ENCODE data around the gene NME9.

NME9 gene

DNA sequence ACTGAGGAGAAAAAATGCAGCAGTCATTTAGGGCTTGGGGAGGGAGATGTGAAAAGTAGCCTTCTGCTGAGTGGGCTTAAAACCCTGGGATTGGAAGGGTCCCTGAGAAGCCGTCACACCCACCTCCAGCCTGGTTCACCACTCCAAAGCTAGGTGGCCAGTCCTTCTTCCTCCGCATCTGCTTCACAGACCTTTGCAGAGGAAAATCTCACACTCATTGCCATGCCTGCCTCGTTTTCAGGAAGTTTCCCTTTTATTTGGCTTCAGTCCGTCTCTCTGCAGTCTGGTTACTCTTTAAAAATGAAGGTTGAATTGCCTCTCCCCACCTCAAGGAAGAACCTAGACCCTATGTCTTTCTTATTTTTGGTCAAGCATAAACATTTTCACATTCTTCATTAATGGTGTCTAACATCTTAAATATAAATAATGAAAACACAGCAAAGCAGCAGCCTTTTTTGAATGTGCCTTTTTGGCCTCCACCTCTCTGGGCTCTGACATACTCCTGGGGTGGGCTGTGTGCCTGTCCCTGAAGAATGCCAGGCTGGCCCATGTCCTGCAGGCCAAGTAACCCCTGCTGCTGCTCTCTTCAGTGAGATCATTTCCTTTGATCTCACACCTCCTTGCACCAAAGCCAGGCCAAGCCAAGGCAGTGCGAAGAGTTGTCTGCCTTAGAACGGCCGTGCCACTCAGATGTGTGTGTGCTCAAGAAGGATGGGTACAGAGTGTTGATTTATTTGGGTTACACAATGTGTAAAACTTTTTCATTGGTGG lies 29.7 kb upstream of the NME9 start (continued):
- TF ChIP-seq, protein P1, sequence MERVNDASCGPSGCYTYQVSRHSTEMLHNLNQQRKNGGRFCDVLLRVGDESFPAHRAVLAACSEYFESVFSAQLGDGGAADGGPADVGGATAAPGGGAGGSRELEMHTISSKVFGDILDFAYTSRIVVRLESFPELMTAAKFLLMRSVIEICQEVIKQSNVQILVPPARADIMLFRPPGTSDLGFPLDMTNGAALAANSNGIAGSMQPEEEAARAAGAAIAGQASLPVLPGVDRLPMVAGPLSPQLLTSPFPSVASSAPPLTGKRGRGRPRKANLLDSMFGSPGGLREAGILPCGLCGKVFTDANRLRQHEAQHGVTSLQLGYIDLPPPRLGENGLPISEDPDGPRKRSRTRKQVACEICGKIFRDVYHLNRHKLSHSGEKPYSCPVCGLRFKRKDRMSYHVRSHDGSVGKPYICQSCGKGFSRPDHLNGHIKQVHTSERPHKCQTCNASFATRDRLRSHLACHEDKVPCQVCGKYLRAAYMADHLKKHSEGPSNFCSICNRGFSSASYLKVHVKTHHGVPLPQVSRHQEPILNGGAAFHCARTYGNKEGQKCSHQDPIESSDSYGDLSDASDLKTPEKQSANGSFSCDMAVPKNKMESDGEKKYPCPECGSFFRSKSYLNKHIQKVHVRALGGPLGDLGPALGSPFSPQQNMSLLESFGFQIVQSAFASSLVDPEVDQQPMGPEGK (tag by site-specific recombination; IDR thresholded peaks at IDR 0.05), result no peak
- no peak for TF ChIP-seq REST (tag by site-specific recombination; IDR thresholded peaks at IDR 0.05)
- TF ChIP-seq ZNF174 (tag by site-specific recombination; IDR thresholded peaks at IDR 0.05), result no peak
- no peak for TF ChIP-seq ZSCAN30 (tag by site-specific recombination; IDR thresholded peaks at IDR 0.05)
- TF ChIP-seq ZNF24 (tag by site-specific recombination; IDR thresholded peaks at IDR 0.05), result no peak
- no peak for TF ChIP-seq ZNF544 (tag by site-specific recombination; IDR thresholded peaks at IDR 0.05)
- TF ChIP-seq ZNF585B (tag by site-specific recombination; IDR thresholded peaks at IDR 0.05), result no peak

DNA sequence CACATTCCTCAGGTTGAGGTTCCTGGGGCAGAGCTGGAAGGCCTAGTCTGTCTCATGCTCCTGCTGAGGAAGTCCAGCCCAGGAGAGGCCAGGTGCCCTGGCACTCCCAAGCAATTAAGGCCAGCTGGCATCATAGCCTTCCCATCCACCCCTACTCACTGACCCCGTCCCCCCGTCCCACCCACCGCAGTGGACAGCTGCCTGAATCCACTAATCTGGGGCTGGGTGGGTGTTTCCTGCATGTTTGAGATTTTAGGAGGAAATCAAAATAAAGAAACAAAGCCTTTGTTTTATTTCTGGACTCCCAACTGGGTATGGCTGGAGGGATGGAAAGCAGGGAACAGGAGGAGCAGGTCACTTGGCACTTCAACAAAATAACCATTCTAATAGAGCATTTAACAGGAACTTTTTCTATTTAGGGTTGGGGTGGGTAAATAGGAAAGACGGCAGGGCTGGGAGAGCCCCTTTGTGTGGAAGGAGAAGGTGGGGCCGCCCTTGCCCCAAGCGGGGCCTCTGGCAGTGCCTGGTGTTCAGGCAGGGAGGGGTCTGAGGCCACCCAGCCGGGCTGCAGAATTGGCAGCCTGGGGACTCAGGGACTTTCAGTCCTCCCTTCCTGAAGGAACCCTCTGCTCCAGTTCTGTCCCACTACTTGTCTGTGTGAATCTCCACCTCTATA lies 27.2 kb upstream of the NME9 start:
- H3K9me3 ChIP-seq (ENCODE audit: control insufficient read depth, insufficient read depth, low read depth, low read length), result no peaks in the 10 kb centered on the region
- ChIA-PET CTCF (no interaction called here), POLR2A (no interaction called here)
- peaks cover 0 to 2% of the 10 kb centered on the region in 2 experiments; a peak in 1 of 3 replicates for H3K36me3 ChIP-seq (ENCODE audit: control insufficient read depth in 2 of 2, insufficient read depth in 1 of 2, low read length in 2 of 2)
- TF ChIP-seq ZNF621 (tag by site-specific recombination; IDR thresholded peaks at IDR 0.05) (no peak), ZNF114 (tag by site-specific recombination; IDR thresholded peaks at IDR 0.05) (no peak), RBAK (tag by site-specific recombination; IDR thresholded peaks at IDR 0.05) (no peak), ZNF354C (tag by site-specific recombination; IDR thresholded peaks at IDR 0.05; ENCODE audit: borderline replicate concordance, low read depth) (no peak), ZNF776 (tag by site-specific recombination; IDR thresholded peaks at IDR 0.05; ENCODE audit: borderline replicate concordance) (no peak), ZNF175 (tag by site-specific recombination; IDR thresholded peaks at IDR 0.05) (no peak), KLF17 (tag by site-specific recombination; IDR thresholded peaks at IDR 0.05) (no peak), ZNF239 (tag by site-specific recombination; IDR thresholded peaks at IDR 0.05) (no peak), ZBTB8A (tag by site-specific recombination; IDR thresholded peaks at IDR 0.05) (no peak), SETDB1 (IDR thresholded peaks at IDR 0.05; ENCODE audit: insufficient read length, low read length) (no peak), ZNF530 (tag by site-specific recombination; IDR thresholded peaks at IDR 0.05; ENCODE audit: low read depth) (no peak), ZNF544 (tag by site-specific recombination; IDR thresholded peaks at IDR 0.05) (no peak), ZNF416 (tag by site-specific recombination; IDR thresholded peaks at IDR 0.05) (no peak), ZNF112 (tag by site-specific recombination; IDR thresholded peaks at IDR 0.05) (no peak)
- TF ChIP-seq, protein P2, sequence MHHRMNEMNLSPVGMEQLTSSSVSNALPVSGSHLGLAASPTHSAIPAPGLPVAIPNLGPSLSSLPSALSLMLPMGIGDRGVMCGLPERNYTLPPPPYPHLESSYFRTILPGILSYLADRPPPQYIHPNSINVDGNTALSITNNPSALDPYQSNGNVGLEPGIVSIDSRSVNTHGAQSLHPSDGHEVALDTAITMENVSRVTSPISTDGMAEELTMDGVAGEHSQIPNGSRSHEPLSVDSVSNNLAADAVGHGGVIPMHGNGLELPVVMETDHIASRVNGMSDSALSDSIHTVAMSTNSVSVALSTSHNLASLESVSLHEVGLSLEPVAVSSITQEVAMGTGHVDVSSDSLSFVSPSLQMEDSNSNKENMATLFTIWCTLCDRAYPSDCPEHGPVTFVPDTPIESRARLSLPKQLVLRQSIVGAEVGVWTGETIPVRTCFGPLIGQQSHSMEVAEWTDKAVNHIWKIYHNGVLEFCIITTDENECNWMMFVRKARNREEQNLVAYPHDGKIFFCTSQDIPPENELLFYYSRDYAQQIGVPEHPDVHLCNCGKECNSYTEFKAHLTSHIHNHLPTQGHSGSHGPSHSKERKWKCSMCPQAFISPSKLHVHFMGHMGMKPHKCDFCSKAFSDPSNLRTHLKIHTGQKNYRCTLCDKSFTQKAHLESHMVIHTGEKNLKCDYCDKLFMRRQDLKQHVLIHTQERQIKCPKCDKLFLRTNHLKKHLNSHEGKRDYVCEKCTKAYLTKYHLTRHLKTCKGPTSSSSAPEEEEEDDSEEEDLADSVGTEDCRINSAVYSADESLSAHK (tag by site-specific recombination; IDR thresholded peaks at IDR 0.05), result no peak
- no peaks in the 10 kb centered on the region for H3K4me1 ChIP-seq (ENCODE audit: control insufficient read depth, insufficient read depth, low read length)
- no peak overlapping the region for H3K27ac ChIP-seq (ENCODE audit: extremely low read depth, low read depth, low read length)
- no peak overlapping the region for H3K4me3 ChIP-seq (ENCODE audit: low read depth, low read length)
